ENCODE data around the gene SKA3. TPM values are rescaled to one million over a fixed set of nuclear protein-coding genes. Genes with fewer than 3 reads are reported as not detected.

Gene SKA3
- total RNA-seq, 1 experiment from 2014 or later: 61.8 TPM

DNA sequence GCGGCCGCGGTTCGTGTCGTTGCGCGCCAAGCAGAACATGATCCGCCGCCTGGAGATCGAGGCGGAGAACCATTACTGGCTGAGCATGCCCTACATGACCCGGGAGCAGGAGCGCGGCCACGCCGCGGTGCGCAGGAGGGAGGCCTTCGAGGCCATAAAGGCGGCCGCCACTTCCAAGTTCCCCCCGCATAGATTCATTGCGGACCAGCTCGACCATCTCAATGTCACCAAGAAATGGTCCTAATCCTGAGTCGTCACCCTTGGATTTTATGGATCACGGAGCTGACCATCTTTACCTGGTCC lies 581 bp upstream of the SKA3 start:
- no CpG with 5 or more reads among the region's 26 CpGs for WGBS (ENCODE audit: extremely low coverage, insufficient read length, low lambda C conversion rate)
- peaks cover 4% of the 10 kb centered on the region for H3K79me1 ChIP-seq (ENCODE audit: insufficient read depth, low read depth, low read length, poor library complexity, severe bottlenecking)

More for the DNA sequence above, 581 bp upstream of the SKA3 start:
- Histone ChIP-seq H3K4ac (ENCODE audit: low read depth, low read length) (no peak overlapping the region), H2BK20ac (ENCODE audit: low read depth, low read length, poor library complexity, severe bottlenecking) (no peak overlapping the region), H3K79me2 (ENCODE audit: insufficient read depth, low read length) (peaks cover 18% of the 10 kb centered on the region; the same call in 1 of the 2 replicates), H2BK15ac (ENCODE audit: low read depth, low read length) (no peak overlapping the region), H3K56ac (ENCODE audit: insufficient read length, low read depth, low read length) (no peak overlapping the region), H2BK5ac (ENCODE audit: insufficient read length, low read length) (no peak overlapping the region), H3K27me3 (ENCODE audit: insufficient read depth, low read length) (no peaks in the 10 kb centered on the region), H3K27ac (ENCODE audit: insufficient read length, low read depth, low read length) (peak overlapping the region; percentile 11), H2AK5ac (ENCODE audit: insufficient read length, low read length) (no peak overlapping the region), H3K14ac (ENCODE audit: insufficient read depth, low read length) (peak overlapping the region; percentile 72), H2BK120ac (ENCODE audit: low read depth, low read length, poor library complexity, severe bottlenecking) (no peak overlapping the region), H2AFZ (ENCODE audit: low read length) (no peak overlapping the region), H3K9ac (ENCODE audit: extremely low read depth, insufficient read length, low read length) (peak overlapping the region; percentile 79), H4K20me1 (ENCODE audit: control insufficient read depth, insufficient read depth, insufficient read length) (no peaks in the 10 kb centered on the region), H3K4me2 (ENCODE audit: insufficient read depth, insufficient read length, low read length) (peak overlapping the region; percentile 61), H3K9me3 (ENCODE audit: control insufficient read depth, low read depth, low read length) (no peaks in the 10 kb centered on the region), H2BK12ac (ENCODE audit: insufficient read length, low read depth, low read length) (no peak overlapping the region), H3K4me1 (ENCODE audit: insufficient read depth, low read length) (no peaks in the 10 kb centered on the region; the same call in 1 of the 2 replicates), H4K5ac (ENCODE audit: insufficient read length, low read depth, low read length) (no peak overlapping the region), H3K23ac (ENCODE audit: insufficient read length, low read depth, low read length) (no peak overlapping the region), H3K23me2 (ENCODE audit: insufficient read length, low read depth, low read length, poor library complexity, severe bottlenecking) (no peaks in the 10 kb centered on the region), H4K8ac (replicated peaks; ENCODE audit: insufficient read length, low read depth, low read length) (no peak overlapping the region), H3K18ac (ENCODE audit: insufficient read length, low read depth, low read length) (peak overlapping the region; percentile 53), H4K91ac (ENCODE audit: insufficient read length, low read depth, low read length) (no peak overlapping the region), H3T11ph (ENCODE audit: low read length) (no peak overlapping the region)
- no peak for DNase-seq
- H3K36me3 Mint-ChIP-seq (ENCODE audit: insufficient read depth in 1 of 3, low read depth in 3 of 3): peaks cover 24 to 37% (median 30%) of the 10 kb centered on the region in 3 experiments
- peaks cover 14 to 25% of the 10 kb centered on the region in 2 experiments for H3K4me1 Mint-ChIP-seq
- H3K27ac Mint-ChIP-seq: peak overlapping the region; percentile 98 to 99 (median 98)
- peaks cover 0 to 11% of the 10 kb centered on the region in 2 experiments; a peak in 2 of 5 replicates for H3K9me3 Mint-ChIP-seq
- peak overlapping the region; percentile 95 to 96 for H3K4me3 Mint-ChIP-seq
- no peaks in the 10 kb centered on the region for H3K27me3 Mint-ChIP-seq (ENCODE audit: low read depth)
- TF ChIP-seq, protein P1, sequence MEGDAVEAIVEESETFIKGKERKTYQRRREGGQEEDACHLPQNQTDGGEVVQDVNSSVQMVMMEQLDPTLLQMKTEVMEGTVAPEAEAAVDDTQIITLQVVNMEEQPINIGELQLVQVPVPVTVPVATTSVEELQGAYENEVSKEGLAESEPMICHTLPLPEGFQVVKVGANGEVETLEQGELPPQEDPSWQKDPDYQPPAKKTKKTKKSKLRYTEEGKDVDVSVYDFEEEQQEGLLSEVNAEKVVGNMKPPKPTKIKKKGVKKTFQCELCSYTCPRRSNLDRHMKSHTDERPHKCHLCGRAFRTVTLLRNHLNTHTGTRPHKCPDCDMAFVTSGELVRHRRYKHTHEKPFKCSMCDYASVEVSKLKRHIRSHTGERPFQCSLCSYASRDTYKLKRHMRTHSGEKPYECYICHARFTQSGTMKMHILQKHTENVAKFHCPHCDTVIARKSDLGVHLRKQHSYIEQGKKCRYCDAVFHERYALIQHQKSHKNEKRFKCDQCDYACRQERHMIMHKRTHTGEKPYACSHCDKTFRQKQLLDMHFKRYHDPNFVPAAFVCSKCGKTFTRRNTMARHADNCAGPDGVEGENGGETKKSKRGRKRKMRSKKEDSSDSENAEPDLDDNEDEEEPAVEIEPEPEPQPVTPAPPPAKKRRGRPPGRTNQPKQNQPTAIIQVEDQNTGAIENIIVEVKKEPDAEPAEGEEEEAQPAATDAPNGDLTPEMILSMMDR (conservative IDR thresholded peaks at IDR 0.05): no peak
